ENCODE data around the gene HES7.

The HES7 gene

DNA sequence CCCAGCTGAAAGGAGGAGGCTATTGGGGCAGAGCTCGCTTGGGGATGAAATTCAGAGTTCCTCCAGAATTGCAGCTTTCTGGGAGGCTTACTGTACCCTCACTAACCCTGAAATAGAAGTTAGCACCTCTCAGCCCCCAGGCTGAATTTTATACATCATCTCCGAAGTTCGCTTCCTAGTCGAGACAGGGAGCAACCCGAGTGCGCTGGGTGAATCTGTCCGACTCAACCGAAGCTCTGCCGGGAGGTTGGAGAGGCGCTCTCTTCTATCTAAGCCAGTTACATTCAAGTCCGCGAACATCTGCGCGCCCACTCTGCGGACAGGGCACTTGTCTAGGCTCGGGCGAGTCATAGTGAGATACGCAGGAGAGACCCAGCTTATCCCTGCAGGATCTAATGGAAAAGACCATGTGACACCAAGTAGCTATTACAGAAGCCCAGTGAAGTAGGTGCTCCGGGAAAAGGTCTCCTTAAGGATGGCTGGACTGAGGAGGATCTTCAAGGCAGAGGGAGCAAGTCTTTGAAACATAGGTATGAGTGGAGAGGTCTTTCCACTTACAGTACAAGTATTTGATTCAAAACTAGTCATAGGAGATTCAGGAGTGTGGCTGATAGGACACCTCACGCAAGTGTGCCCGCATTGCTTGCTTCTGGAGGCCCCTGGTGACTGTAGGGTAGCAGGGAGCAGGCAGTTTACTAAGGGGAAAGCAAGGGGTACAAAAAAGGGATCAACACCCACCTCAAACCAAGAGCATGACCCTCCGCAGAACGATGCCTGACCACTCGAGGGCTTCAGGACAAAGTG lies 646 bp upstream of the HES7 start:
- DNase-seq (ENCODE audit: low read depth): no peak
- no peak for TF ChIP-seq CTCF (conservative IDR thresholded peaks at IDR 0.05; ENCODE audit: low read depth, low read length)
- H3K4me3 ChIP-seq (ENCODE audit: low read length): peak overlapping the region; percentile 78

DNA sequence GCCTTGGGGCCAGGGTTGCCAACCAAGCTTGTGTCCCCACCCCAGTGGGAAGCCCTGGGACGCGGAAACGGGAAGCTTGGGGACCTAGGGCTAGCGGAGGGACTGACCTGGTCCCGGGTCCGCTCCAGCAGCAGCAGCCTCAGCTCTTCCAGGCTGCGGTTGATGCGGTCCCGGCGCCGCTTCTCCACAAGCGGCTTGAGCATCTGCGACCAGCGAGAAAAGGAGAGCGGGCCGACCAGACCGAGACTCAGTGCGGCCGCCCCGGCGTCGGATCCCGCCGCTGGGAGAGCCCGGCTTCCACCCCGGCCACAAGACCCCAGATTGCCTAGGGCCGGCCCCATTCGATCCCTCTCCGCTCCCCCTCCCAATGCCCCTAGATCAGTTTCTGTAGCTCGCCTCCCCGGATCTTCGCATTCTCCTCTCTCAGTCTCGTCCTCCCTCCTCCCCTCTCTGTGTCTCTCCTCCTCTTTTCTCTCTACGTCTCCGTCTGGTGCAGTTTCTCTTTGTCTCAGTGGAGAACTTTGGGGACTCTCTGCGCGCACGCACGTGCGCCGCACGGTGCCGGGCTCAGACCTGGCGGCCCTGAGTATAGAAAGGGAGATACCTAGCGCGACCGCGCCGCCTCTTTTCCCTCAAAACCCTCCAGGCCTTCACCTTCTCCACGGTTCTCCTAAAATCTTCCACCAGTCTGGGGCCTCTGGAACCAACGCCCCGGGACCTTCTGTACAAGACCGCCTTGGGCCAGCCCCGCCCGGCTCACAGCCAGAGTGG lies 797 bp downstream of the HES7 start:
- no peak for TF ChIP-seq CTCF (conservative IDR thresholded peaks at IDR 0.05; ENCODE audit: low read depth, low read length)
- DNase-seq (ENCODE audit: low read depth): no peak
- H3K4me3 ChIP-seq (ENCODE audit: low read length): peak overlapping the region; percentile 78

DNA sequence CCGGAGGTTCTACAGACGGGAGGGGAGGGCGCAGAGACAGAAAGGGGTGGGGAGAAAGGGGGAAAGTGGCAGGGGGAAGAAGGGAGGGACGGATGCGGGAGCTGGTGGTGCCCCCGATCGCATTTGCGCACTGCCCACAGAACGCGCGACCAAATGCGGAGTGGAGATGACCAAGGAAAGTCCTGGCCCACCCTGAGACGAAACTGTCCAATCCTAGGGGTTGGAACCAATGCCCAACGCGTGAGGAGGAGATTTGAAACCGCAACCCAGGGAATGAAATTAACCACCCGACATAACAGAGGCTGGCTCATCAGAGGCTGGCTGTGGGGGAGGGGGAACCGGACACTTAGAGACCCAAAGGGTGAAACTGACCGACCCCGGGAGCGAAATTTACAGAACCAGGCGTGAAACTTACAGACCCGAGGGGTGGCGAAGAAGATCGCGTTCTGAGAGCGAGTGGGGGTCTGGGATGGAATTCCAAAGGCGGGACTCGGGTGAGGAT lies 1.4 kb downstream of the HES7 start:
- no peak for TF ChIP-seq CTCF (conservative IDR thresholded peaks at IDR 0.05; ENCODE audit: low read depth, low read length)
- no peak for DNase-seq (ENCODE audit: low read depth)
- H3K4me3 ChIP-seq (ENCODE audit: low read length): peak overlapping the region; percentile 78

DNA sequence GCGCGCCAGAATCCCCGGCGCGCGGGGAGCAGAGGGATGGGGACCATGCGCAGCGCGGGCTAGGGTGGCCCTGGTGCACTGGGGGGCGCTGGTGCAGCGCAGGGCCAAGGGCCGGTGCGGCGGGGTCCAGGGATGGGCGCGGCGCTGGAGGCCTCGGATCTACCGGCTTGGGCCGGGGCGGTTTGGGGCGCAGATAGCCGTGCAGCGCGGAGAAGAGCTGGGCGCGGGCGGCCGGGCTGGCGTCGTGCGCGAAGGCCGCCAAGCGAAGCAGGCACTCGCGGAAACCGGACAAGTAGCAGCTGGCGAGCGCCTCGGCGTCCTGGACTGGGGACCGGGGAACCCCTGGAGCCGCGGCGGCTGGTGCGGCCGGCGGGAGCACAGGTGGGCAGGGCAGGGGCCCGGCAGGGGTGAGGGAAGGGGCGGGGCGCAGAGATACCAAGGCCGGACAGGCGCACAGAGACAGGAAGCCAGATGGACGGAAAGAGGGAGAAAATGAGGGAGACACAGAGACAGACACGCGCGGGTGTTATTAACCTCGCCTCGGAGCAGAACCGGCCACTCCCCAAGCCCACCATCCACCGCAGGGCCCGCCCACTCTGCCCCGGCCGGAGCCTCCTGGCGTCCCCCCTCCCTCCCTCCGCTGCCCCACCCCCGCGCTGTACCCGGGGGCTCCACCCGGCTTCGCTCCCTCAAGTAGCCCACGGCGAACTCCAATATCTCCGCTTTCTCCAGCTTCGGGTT lies 2.1 kb downstream of the HES7 start:
- TF ChIP-seq CTCF (conservative IDR thresholded peaks at IDR 0.05; ENCODE audit: low read depth, low read length): peak; percentile 50
- H3K4me3 ChIP-seq (ENCODE audit: low read length): peak overlapping the region; percentile 78
- no peak for DNase-seq (ENCODE audit: low read depth)

GRCh38 chr17:8121407-8121680 lies 2.6 kb downstream of the HES7 start:
- TF ChIP-seq CTCF (conservative IDR thresholded peaks at IDR 0.05; ENCODE audit: low read depth, low read length): no peak
- DNase-seq (ENCODE audit: low read depth): no peak
- peak overlapping the region; percentile 78 for H3K4me3 ChIP-seq (ENCODE audit: low read length)

DNA sequence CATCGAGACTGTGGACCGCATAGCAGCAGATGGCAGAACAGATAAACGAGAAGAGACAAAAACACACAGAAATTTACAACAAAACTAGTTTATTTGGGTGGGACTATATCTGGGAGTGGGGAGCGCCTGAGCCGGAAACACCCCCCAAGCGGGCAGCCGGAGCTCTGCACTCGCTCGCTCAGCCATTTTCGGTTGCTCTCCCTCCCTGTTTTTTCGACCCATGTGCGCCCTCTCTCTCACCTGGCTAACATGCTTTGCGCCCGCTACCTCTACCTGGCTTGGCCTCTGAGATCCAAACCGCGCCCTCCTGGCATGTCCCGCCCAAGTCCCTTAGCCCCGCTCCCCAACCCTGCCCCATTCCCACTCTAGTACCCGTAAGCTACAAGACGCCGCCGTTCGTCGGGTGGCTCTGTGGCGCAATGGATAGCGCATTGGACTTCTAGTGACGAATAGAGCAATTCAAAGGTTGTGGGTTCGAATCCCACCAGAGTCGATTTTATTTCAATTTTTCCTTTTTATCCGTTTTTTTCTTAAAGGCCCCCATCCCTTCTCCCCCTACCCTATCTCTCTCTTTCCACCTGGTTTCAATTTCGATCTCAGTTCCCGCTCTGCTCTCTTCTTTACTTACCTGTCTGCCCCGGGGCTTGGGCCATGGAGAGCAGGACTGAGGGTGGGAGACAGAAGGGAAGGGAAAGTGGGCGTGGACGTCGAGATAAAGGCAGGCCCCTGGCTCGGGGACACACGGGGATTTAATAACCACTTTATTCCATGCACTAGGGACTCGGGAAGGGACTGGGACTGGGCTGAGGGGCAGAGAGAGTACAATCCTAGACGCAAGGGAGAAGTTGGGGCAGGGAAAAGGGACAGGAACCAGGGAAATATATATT lies 3.1 kb downstream of the HES7 start:
- H3K4me3 ChIP-seq (ENCODE audit: low read length): peak overlapping the region; percentile 78
- no peak for DNase-seq (ENCODE audit: low read depth)
- TF ChIP-seq CTCF (conservative IDR thresholded peaks at IDR 0.05; ENCODE audit: low read depth, low read length): peak; percentile 37
